SU-DHL-6 (cell line): ENCODE measurements around the gene ZNF253.
"Not testable (repeated sequence)": the region's sequence is repeated elsewhere in the genome, so short reads cannot be mapped to it uniquely, and the experiment has no call there.

Experiments
- H2AFZ ChIP-seq: fragments of 200-600 bp; sonication (generic); 2 replicates; pipeline ENCODE4 v1.6.1; 2014; ENCODE audit warnings: low read depth, mild to moderate bottlenecking, moderate library complexity, mixed read lengths, antibody characterized with exemption, low read length; ENCODE audit not compliant: severe bottlenecking
- H3F3A ChIP-seq: fragments of 200-600 bp; shearing (Covaris generic); 2 replicates; pipeline ENCODE4 v1.6.0; 2016; ENCODE audit warnings: antibody characterized with exemption, mild to moderate bottlenecking; ENCODE audit not compliant: insufficient read depth
- H3K27ac ChIP-seq: fragments of 200-600 bp; sonication (generic); 2 replicates; pipeline ENCODE4 v1.5.1; 2016; ENCODE audit warnings: low read depth, mild to moderate bottlenecking, low read length, moderate library complexity, mixed read lengths
- H3K27me3 ChIP-seq: fragments of 200-600 bp; sonication (generic), shearing (Covaris generic); 2 replicates; pipeline ENCODE4 v1.6.0; 2014; ENCODE audit warnings: mild to moderate bottlenecking, low read length
- H3K36me3 ChIP-seq: fragments of 200-600 bp; sonication (generic); 2 replicates; pipeline ENCODE4 v1.6.1; 2014; ENCODE audit warnings: mild to moderate bottlenecking, low read length, mixed read lengths
- H3K4me2 ChIP-seq: fragments of 300-600, 200-600 bp; shearing (Covaris generic), sonication (generic); 2 replicates; pipeline ENCODE4 v1.6.0; 2014; ENCODE audit warnings: low read length, low read depth, mild to moderate bottlenecking; ENCODE audit not compliant: poor library complexity, severe bottlenecking
- H3K4me3 ChIP-seq: fragments of 200-600 bp; sonication (generic); 2 replicates; pipeline ENCODE4 v1.5.1; 2014; ENCODE audit warnings: antibody characterized with exemption, low read length, mild to moderate bottlenecking, mixed read lengths; ENCODE audit not compliant: insufficient read depth, poor library complexity, severe bottlenecking
- H3K79me2 ChIP-seq: fragments of 200-600 bp; sonication (generic); 2 replicates; pipeline ENCODE4 v1.6.1; 2014; ENCODE audit warnings: mild to moderate bottlenecking, low read length, moderate library complexity; ENCODE audit not compliant: insufficient read depth
- H3K9ac ChIP-seq: fragments of 200-600 bp; sonication (generic); 2 replicates; pipeline ENCODE4 v1.7.0; 2014; ENCODE audit warnings: mild to moderate bottlenecking, low read length
- H3K9me2 ChIP-seq: fragments of 200-600 bp; sonication (generic); replicated peaks from 2 replicates; pipeline ENCODE4 v1.6.1; 2014; ENCODE audit warnings: low read length; ENCODE audit not compliant: insufficient read depth
- H3K9me3 ChIP-seq: fragments of 200-600 bp; sonication (generic); 2 replicates; pipeline ENCODE4 v1.6.1; 2014; ENCODE audit warnings: low read length, mixed read lengths; ENCODE audit not compliant: insufficient read depth
- H4K20me1 ChIP-seq: fragments of 200-600 bp; sonication (generic); 2 replicates; pipeline ENCODE4 v1.6.1; 2014; ENCODE audit warnings: low read depth, mild to moderate bottlenecking, antibody characterized with exemption, low read length, moderate library complexity, mixed read lengths
- EZH2phosphoT487 ChIP-seq: fragments of 200-600 bp; sonication (generic), shearing (Covaris generic); conservative IDR thresholded peaks from 2 replicates; pipeline ENCODE4 v1.6.1; 2018; ENCODE audit warnings: mild to moderate bottlenecking, antibody characterized with exemption, low read length, moderate library complexity, mixed read lengths
- TF ChIP-seq, protein P1 (sequence below): fragments of 200-600 bp; sonication (generic); IDR thresholded peaks from one replicate; pipeline ENCODE4 v1.5.1; 2017; ENCODE audit warnings: antibody characterized with exemption, mild to moderate bottlenecking, low read length, moderate library complexity; ENCODE audit not compliant: insufficient read depth, poor library complexity, severe bottlenecking

Gene ZNF253

DNA sequence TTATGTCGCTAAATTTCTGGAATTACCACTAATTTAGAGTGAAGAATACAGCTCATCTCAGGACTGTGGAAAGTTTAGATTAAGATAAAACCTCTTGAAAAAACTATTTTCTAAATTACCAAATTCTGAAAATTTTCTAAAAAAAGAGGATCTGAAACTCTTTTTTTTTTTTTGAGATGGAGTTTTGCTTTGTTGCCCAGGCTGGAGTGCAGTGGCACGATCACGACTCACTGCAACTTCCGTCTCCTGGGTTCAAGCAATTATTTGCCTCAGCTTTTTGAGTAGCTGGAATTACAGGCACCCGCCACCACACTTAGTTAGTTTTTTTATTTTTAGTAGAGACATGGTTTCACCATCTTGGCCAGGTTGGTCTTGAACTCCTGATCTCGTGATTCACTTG is 16.6 kb upstream of the ZNF253 start:
- Histone ChIP-seq H3K36me3 (peaks cover 9% of the 10 kb centered on the region; the same call in 1 of the 2 replicates), H3K4me2 (peak overlapping the region; percentile 66), H3K4me3 (peak overlapping the region; percentile 12), H3K79me2 (no peaks in the 10 kb centered on the region), H3K9ac (no peak overlapping the region), H2AFZ (no peak overlapping the region), H3K27me3 (no peaks in the 10 kb centered on the region), H3K9me2 (no peaks in the 10 kb centered on the region), H3F3A (peaks cover 14% of the 10 kb centered on the region), H3K27ac (peak overlapping the region; percentile 50), H3K9me3 (0 out of 2 replicates have a peak, but pooled peaks cover 6% of the 10 kb centered on the region), H4K20me1 (no peaks in the 10 kb centered on the region)
- TF ChIP-seq, protein P1, sequence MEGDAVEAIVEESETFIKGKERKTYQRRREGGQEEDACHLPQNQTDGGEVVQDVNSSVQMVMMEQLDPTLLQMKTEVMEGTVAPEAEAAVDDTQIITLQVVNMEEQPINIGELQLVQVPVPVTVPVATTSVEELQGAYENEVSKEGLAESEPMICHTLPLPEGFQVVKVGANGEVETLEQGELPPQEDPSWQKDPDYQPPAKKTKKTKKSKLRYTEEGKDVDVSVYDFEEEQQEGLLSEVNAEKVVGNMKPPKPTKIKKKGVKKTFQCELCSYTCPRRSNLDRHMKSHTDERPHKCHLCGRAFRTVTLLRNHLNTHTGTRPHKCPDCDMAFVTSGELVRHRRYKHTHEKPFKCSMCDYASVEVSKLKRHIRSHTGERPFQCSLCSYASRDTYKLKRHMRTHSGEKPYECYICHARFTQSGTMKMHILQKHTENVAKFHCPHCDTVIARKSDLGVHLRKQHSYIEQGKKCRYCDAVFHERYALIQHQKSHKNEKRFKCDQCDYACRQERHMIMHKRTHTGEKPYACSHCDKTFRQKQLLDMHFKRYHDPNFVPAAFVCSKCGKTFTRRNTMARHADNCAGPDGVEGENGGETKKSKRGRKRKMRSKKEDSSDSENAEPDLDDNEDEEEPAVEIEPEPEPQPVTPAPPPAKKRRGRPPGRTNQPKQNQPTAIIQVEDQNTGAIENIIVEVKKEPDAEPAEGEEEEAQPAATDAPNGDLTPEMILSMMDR = no peak
- TF ChIP-seq EZH2phosphoT487 = no peak

DNA sequence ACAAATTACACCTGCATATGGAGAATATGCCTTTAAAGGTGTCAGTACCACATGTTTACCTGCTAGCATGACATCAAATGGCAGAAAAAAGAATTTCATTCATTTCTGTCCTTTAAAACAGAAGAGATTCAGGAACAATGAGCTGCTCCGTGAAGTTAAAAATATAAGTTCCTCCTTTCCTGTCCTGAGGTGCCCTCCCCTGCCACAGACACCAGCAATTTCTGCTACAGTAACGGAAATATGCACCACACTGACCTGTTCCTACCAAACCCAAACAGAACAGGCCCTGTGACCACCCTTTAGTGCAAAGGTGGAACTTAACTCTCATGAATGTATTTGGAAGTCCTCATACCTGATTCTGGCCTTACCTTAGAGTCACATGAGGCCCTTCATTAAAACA is 13.9 kb upstream of the ZNF253 start:
- H3K9me3 ChIP-seq, H3K27me3 ChIP-seq, H3K36me3 ChIP-seq: not testable (repeated sequence)

DNA sequence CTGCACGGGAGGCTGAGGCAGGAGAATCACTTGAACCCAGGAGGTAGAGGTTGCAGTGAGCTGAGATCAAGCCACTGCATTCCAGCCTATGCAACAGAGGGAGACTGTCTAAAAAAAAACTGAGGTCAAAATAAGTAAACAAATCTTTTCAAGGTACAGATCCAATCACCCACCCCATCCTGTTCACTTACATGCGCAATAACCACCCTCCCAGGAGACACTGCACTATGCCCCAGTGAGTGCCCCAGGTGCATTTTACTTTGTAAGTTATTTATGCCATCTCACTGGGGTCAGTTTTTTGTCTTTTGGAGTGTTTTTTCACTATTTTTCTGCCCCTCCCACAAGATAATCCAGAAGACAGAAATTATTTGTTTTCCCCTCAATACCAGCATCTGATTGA is 6.9 kb upstream of the ZNF253 start:
- H3K27ac ChIP-seq = no peak overlapping the region
- peaks cover 4% of the 10 kb centered on the region; the same call in 1 of the 2 replicates for H3K36me3 ChIP-seq
- no peaks in the 10 kb centered on the region for H3K9me3 ChIP-seq
- no peak overlapping the region for H3K4me3 ChIP-seq
- no peaks in the 10 kb centered on the region for H4K20me1 ChIP-seq
- TF ChIP-seq, protein P1 = no peak
- no peak for TF ChIP-seq EZH2phosphoT487
- H3F3A ChIP-seq = no peaks in the 10 kb centered on the region
- H3K4me2 ChIP-seq = peak overlapping the region; percentile 74
- H3K9ac ChIP-seq = no peak overlapping the region
- peaks cover 35% of the 10 kb centered on the region; the same call in 1 of the 2 replicates for H3K79me2 ChIP-seq
- H3K9me2 ChIP-seq = no peaks in the 10 kb centered on the region
- no peaks in the 10 kb centered on the region for H3K27me3 ChIP-seq
- no peak overlapping the region for H2AFZ ChIP-seq

More for the DNA sequence above, 13.9 kb upstream of the ZNF253 start:
- H3K9me2 ChIP-seq, H3K9ac ChIP-seq, H3K4me3 ChIP-seq, H3K79me2 ChIP-seq, H3K27ac ChIP-seq, H3K4me2 ChIP-seq, H2AFZ ChIP-seq, H4K20me1 ChIP-seq: not testable (repeated sequence)
- H3F3A ChIP-seq = peaks cover 14% of the 10 kb centered on the region

DNA sequence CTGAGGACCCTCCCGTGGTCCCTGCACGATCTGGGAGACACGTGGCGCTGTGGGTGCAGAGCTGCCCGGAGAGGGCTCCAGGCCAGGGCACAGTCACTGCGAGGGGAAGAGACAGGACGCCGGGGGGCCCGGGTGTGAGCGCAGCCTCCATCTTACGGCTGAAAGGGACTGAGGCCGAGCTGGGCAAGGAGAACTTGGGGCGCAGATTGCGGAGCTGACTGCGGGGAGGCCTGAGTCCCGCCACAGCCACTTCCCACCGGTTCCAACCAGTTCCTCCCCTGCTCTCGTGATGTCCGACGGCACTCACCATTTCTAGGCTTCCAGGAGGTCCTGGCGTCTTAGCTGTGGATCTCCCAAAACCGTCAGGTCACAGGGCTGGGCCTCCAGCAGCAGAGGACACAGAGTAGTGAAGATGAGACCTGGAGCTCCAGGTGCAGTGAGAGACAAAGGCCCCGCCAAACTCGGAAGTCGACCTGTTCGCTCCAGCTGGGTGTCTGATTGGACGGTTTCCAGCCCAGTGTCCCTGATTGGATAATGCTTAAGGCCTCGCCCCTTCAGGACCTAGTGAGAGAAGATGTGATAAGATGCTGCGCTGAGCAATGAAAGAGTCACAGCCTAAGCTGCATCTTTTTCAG is 4.8 kb upstream of the ZNF253 start:
- TF ChIP-seq EZH2phosphoT487 = no peak
- TF ChIP-seq, protein P1 = no peak
- H3K9me3 ChIP-seq = no peaks in the 10 kb centered on the region
- H4K20me1 ChIP-seq = no peaks in the 10 kb centered on the region
- peaks cover 37% of the 10 kb centered on the region; the same call in 1 of the 2 replicates for H3K79me2 ChIP-seq
- no peak overlapping the region for H2AFZ ChIP-seq
- peaks cover 4% of the 10 kb centered on the region; the same call in 1 of the 2 replicates for H3K36me3 ChIP-seq
- H3K4me3 ChIP-seq = peak overlapping the region; percentile 59
- no peaks in the 10 kb centered on the region for H3K27me3 ChIP-seq
- H3K4me2 ChIP-seq = peak overlapping the region; percentile 74
- peak overlapping the region; percentile 71 for H3K9ac ChIP-seq
- H3K9me2 ChIP-seq = no peaks in the 10 kb centered on the region
- peaks cover 2% of the 10 kb centered on the region; the same call in 1 of the 2 replicates for H3F3A ChIP-seq
- H3K27ac ChIP-seq = peak overlapping the region; percentile 40
